HG03457 (cell line): ENCODE measurements around the gene FBXL7.

ENCODE experiments used
- ATAC-seq: cut with Tn5 transposase; IDR thresholded peaks from one replicate; pipeline ENCODE4 v1.9.1; 2021; ENCODE audit warnings: moderate number of reproducible peaks; ENCODE audit not compliant: unreplicated experiment

The FBXL7 gene

DNA sequence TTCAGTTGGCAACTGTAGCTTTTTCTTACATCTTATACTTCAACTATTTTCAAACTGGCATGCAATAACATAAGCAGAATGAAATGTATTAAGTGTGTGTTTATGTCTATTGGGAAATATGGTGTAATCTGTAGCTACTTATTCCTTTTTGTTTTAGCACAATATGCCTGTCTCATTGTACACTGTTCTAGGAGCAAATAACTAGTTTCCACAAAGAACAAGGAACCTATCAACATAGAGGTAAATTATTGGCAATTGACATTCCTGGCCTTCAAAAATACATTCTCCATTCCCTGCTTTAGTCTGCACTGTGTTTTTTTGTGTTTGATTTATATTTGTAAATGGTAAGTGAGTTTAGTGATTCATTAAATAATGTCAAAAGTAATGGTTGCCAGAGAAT is 75.7 kb downstream of the FBXL7 start:
- ATAC-seq = no peak

DNA sequence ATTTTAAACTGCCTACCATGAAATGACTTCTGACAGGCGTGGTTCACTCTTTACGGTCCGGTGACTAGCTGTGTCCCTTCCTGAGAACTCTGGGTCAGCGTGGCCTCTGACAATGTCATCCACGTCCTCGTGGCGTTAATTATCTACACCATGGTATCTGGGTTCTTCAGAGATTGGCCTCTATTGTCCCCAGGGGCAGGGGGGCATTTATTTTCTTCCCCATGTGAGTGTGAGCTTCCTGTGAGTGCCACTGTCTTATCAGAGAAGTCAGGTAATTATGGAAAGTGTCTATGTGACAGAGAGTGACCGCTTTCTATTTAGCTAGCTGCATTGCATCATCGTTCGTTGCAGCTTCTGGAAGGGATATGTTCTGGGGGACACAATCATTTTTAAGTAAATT is 77.2 kb downstream of the FBXL7 start:
- ATAC-seq = no peak

DNA sequence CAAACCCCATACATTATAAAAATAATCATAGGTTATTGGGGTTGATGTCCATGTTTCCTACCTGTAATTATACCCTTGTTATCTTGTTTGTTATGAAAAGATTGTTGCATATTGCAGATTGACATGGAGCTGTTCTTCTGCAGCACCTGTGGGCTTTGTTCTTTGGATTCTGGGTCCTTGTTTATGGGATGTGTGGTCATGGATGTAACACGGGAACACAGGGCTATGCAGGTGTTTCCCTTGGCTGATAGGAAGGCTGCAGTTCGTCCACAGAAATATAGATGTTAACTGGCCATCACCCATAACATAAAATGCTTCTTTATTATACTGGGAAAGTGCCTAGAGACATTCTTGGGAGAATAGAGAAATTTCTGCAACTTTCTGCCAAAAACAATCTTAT is 77.9 kb downstream of the FBXL7 start:
- no peak for ATAC-seq

DNA sequence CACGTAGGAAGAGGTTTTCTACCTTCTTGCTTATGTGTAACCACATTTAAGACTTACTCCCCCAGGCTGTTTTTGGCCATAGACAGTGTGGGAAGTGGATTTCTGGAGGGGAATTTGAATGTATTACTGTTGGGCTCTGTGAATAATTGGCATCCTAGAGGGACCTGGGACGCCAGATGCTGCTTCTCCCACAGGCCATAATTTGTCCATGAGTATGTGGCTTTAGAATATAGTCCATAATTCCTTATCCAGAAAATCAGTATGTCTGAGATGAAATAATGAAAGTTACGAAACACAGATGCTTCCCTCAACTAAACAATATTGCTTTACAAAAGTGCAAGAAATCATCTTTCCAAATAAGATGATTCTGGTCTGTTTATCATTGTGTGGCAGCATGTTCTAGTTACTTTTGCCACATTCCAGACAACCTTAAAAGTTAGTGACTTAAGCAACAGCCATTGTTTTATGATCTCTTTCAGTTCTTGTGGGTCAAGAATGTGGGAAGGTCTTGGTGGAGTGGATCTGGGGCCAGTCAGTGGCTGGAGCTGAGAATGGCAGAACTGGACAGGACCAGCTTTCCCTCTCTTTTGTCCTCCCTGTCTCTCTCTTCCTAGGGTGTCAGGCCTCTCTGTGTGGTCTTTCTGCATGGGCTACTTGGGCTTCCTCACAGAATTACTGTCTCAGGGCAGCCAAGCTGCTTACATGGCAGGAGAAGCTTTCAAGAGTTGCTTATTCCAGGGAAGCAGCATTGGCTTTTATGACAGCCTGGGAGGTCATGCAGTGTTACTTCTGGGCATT is 79.4 kb downstream of the FBXL7 start:
- ATAC-seq = no peak

DNA sequence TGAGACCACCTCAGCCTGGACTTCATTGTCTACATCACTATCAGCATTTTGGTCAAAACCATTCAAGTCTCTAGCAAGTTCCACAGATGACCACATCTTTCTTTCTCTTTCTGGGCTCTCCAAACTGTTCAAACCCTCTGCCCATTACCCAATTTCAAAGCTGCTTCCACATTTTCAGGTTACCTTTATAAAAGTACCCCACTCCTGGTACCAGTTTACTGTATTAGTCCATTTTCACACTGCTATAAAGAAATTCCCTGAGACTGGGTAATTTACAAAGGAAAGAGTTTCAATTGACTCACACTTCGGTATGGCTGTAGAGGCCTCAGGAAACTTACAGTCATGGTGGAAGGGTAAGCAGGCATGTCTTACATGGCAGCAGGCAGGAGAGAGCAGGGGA is 84.5 kb downstream of the FBXL7 start:
- ATAC-seq = no peak

DNA sequence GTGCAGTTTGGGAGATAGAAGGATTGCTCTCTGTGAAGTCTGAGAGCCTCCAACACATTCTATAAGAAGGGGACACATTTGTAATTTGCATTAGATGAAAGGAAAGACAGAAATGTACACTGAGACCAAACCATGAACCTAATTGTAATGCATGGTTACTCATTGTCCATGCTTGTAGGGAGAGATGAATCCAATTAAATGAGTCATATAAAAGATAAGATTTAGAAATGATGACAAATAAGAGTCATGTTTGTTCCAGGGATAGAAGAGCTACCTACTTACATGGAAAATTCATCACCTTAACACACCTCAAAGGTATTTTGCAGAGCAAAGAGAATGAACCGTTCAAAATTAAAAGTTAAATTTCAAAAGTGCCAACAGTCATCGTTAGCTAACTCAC is 85.1 kb downstream of the FBXL7 start:
- no peak for ATAC-seq

DNA sequence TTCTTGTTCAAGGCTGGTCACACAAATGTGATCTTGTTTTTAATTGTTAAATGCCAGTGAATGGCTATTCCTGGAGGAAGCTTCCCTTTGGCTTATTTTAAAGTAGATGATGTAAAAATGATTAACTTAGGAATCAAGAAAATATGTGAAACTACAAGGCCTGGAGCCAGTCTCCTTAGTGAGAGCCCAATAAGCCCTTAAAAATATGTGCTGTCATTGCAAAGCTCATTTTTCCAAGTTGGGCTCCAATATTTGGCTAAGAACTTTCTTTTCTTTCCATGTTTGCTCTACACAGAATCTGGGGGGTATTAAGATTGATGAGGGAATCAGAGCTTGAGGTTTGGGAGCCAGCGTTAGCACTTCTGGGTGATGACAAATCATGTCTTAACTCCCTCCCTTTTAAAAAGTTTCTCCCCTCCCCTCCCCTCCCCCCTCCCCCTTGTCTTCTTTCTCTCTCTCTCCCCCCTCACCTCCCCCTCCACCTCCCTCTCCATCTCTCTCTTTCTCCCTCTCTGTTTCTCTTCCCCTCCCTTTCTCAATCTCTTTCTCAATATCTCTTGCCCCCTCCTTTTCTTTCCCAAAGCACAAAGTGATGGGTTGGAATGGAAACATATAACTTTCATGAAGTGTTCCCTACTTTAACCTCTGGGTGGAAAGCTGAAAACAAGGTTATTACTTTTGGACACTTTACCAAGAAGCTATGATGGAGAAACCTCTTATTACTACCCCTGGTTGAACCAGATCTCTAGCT is 86.0 kb downstream of the FBXL7 start:
- no peak for ATAC-seq

DNA sequence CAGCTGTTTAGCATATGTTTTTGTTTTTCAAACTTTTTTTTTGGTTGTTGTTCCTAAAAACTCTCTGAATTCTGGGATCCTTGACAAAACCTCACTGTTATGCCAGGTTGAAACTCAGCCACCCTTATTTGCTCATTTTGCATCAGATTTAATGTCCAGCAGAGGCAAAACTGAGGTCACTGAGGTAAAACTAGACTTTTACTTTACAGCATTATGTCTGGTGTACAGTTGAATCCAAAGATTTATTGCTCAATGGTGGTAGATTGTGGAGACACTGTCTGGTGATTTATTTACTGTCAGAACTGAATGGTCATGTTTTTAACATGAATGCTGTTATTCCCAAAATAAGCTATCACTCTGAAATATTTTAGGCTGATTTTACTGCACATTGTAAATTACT is 87.9 kb downstream of the FBXL7 start:
- no peak for ATAC-seq

DNA sequence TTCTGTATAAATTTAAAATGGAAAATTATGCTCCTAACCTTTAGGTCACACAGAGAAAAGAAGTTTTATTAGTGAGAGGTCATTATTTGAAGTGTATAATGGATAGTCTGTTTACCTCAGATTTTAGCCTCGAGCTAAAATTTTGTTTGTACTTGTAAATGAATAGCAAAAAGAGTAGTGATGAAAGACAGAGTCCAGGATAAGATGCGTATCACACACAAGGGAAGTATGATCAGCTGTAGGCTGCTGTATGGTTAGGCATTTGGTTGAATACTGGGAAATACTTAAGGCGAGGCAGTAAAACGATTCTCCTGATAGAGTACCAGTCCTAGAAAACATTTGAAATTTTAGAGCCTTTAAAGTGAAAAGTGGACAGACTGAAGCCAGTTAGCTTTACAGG is 92.7 kb downstream of the FBXL7 start:
- no peak for ATAC-seq

DNA sequence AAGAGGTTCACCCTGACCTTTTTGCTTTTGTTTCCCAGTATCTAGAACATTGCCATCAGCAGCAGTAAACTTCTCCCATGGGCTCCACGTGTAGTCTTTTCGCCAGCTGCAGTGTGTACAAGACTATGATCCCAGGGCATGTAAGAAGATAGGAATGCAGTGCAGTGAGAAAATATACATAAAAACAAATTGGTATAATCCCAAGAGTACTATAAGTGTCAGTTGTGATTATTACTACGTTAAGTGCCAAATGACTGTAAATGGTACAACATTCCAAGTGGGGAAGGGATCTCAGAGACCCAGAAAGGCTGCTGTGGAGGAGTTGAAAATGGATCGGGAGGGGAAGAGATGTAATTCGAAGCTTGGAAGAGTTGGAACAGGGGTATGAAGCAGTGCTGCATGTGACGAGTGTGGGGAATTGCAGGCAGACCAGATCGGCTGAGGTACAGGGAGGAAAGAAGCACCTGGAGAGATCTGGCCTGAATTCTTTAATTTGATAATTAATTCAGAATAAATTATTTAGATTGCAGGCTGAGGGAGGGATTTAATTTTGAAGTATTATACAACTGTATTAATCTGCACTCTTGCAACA is 95.1 kb downstream of the FBXL7 start:
- ATAC-seq = no peak

DNA sequence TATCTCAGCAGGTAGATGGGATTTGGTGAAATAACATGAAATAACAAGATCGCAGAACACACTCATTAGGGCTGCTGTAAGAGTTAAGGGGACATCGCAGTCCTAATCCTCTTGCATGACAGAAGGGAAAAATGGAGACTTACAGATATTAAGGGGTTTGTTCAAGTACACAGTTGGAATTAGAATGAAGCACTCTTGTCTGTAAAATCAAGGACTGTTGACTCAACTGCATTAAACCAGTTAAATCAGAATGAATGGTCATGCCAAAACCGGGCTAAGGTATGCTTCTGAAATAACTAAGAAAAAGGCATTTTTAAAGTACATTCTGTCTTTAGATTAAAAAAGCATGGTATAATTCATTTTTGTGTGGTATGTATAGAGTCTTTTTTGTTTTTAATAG is 95.9 kb downstream of the FBXL7 start:
- ATAC-seq = no peak

DNA sequence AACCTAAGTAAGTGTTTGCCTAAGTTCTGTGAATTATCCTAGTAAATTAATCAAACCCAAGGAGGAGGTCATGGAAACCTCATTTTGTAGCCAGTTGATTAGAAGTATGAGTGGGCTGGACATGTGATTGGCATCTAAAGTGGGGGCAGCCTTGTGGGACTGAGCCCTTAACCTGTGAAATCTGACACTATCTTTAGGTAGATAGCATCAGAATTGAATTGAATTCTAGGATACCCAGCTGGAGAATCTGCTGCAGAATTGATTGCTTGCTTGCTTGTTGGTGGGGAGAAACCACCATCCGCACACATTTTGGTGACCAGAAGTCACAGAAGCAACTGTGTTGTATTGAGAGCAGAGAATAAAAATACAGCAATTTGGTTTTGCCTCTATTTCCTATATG is 97.0 kb downstream of the FBXL7 start:
- no peak for ATAC-seq

DNA sequence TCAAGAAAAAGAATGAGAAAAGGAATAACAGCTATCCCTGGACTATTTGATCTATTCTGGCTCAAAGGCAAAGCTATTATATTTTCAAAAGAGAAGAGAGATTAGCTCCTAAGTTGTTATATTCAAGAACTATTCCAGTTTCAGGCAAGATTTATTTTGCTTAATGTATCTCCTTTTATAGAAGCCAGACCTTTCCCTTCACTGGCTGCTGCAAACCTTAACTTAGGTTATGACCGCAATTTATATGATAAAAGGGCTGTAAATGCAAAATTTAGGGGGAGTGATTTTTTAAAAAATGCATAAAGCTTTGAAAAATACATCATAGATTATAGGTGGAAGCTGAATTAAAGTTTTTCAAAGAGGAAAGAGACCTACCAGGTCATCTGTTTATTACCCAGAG is 97.8 kb downstream of the FBXL7 start:
- ATAC-seq = no peak

DNA sequence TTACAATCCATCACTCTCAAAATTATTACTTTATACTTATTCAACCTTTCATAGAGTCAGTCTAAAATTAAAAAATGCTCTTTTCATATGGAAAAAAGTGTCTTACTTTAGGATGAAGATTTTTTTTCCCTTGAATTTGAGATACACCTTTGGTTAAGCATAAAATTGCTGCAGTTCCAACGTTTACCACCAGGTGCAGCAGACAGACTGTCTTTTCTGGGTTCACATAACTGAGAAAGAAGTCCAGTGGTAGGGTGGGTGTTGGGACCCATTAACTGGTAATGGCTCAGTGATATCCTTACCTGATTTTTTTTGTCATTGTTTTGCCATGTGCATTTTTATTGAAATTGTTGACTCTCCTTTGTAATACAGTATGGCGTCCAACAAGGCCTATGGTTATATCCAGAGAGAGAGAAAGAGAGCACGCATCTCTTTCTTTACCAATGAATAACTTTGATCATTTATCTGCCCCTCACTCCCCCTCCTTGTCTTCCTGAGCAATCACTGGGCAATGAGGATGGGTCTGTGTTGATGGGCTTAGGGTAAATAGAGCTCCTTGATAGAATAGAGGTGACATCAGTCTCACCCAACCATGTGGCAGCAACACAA is 98.4 kb downstream of the FBXL7 start:
- no peak for ATAC-seq

DNA sequence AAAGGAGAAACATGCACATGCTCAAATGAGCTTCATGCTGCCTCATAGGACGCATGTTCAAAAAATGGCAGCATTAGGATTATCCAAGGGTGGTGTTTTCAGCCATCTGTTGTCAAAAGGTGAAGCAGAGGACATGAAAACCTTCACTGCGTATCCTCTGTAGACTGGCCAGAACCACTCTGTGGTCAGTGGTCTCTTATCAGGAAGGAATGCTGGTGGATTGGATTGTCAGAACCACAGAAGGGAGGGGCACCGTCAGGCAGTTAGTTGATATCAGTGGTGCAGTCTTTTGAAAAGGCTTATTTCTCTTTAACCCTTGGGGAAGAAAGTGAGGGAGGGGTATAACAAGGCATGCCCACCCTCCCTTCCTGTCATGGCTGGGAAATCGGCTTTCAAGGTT is 100.1 kb downstream of the FBXL7 start:
- ATAC-seq = no peak

DNA sequence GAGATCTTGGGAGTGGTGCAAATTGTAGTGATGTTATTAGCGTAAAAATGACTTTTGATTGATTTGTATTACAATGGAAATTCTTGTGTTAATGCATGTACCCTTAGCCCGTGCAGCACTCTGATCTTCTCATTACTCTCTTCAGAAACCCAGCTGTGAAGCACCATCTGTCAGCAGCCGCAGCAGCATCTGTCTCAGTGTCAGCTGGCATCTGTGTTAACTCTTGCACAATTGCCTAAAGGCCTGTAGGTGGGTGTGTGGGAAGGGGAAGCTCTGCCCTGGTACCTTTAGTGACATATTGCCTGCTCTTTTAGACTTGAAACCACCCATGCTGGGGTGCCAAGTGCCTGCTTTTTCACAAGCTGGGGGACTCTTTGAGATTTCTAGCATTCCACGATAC is 101.3 kb downstream of the FBXL7 start:
- ATAC-seq = no peak

DNA sequence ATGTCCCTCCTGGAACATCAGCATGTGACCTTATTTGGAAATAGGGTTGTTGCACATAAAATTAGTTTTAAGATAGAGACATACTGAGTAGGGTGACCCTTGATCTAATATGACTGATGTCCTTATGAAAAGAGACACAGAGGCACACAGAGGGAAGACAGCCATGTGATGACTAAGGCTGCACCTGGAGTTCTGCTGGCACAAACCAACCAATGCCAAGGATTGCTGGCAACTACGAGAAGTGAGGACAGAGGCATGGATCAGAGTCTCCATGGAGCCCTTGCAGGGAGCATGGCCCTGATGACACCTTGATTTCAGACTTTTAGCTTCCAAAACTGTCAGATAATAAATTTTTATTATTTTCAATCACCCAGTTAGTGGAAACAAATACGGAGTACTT is 101.9 kb downstream of the FBXL7 start:
- ATAC-seq = no peak

DNA sequence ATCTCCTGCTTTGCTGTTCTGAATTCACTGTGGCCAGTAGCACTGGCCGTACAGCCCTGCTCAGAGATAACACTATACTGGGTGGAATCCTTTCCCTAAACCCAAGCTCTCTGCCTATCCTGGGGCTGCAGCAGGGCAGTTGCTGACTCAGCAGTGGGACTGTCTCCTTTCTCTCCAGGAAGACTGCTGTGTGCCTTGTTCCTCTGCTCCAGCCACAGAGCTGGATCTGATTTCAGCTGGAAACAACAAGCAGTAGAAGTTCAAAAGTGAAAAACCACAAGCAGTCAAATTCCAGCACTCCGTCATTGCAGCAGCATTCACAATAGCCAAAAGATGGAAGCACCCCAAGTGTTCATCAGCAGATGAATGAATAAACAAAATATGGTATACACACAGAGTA is 105.0 kb downstream of the FBXL7 start:
- ATAC-seq = no peak

DNA sequence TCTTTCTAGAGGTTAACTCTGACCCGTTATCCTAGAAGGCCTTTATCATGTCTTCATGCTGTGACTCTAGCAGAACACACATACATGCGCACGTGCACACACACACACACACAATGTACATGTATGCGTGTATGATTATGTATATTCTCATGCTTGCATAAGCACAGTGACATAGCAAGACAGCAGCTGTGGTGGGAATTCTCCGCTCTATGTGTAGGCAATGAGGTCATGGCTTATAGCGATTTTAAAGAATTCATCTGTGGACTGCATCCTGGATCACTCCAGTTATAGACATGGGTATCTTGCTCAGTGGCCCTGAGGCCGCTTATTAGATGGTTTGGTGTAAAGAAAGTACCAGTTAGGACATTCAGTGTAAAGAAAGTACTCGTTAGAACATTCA is 106.2 kb downstream of the FBXL7 start:
- ATAC-seq = no peak

DNA sequence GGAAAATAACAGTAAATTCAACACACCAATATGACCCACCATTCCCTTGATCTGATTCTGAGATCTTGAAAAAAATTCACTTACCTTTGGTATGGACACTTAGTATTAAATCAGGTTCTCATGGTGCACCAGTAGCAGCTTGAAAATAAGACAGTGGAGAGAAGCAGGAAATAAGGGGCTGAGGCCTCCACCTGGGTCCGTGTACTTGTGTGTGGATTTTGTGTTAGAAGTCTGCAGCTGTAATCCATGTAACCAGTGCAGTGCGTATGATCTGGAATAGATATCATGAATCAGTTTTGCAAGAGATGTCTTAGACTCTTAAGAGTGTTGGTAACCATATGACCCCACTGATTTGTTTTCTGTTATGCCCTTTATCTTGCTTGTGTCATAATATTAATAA is 107.1 kb downstream of the FBXL7 start:
- ATAC-seq = no peak

DNA sequence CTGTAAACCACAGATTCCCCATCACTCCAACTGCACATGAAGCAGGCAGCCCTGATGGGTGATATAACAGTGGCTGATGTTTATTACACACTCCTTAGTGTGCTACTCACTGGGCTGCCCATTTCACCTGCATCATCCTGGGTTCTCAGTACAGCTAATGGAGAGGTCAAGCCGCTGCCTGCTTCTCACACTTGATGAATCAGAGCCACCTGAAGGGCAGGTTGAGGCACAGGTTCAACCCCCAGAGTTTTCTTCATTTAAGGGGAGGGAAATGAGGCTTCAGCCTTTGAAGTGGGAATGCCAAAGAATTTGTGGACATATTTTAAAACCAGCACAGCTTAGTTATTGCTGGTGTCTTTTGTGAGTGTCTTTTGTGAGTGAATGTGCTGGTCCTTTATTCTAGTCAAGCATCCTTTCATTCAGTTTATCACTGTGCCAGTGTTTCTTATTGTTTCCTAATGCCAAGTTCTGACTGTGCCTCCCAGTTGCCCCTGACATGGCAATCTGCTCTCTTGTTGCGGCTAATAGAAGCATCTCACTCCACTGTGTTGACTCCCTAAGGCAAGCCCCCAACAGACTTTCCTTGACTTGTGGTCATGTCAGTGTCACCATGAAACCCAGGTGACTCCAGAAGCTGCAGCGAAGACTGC is 109.2 kb downstream of the FBXL7 start:
- no peak for ATAC-seq
